ENCODE results near the gene NFYC. TPM values are rescaled to one million over a fixed set of nuclear protein-coding genes. Genes with fewer than 3 reads are reported as not detected.

The NFYC gene
- total RNA-seq, 4 donors from 2014 or later: 45.3 to 58.6 (median 57.4) TPM

- DNase-seq (no peak), ATAC-seq (no peak)
- no peaks in the 10 kb centered on the region for H3K9me3 ChIP-seq
- peaks cover 34 to 56% of the 10 kb centered on the region in 2 donors for H3K4me1 ChIP-seq
- H3K4me3 ChIP-seq: no peak overlapping the region
- in situ Hi-C loops (cut with MboI; ENCODE audit: low sequenced_read_pairs in 4 of 4): no loop called here
- TF ChIP-seq CTCF (IDR thresholded peaks at IDR 0.05 in 4 of 5, conservative IDR thresholded peaks at IDR 0.05 in 1 of 5): no peak
- TF ChIP-seq POLR2A (IDR thresholded peaks at IDR 0.05): no peak
- H3K36me3 ChIP-seq: peaks cover 0 to 57% of the 10 kb centered on the region in 2 donors
- intact Hi-C loops (cut with DNase I; ENCODE audit: low total_unique reads): no loop called here
- no peaks in the 10 kb centered on the region for H3K27me3 ChIP-seq
- H3K27ac ChIP-seq: peak overlapping the region; percentile 9 to 84 (median 61)
Measured at GRCh38 chr1:40756523-40756922, 65.0 kb downstream of the NFYC start.

GRCh38 chr1:40757084-40757483 lies 65.6 kb downstream of the NFYC start:
- in situ Hi-C loops (cut with MboI; ENCODE audit: low sequenced_read_pairs in 4 of 4) (no loop called here), intact Hi-C loops (cut with DNase I; ENCODE audit: low total_unique reads) (no loop called here)

GRCh38 chr1:40758004-40758403 lies 66.5 kb downstream of the NFYC start:
- H3K36me3 ChIP-seq: peaks cover 0 to 56% of the 10 kb centered on the region in 2 donors
- H3K27ac ChIP-seq: peak overlapping the region in 3 of 4 donors; percentile 49 to 73 (median 55)
- H3K4me3 ChIP-seq: no peak overlapping the region
- intact Hi-C loops (cut with DNase I; ENCODE audit: low total_unique reads) (no loop called here), in situ Hi-C loops (cut with MboI; ENCODE audit: low sequenced_read_pairs in 4 of 4) (no loop called here)
- peaks cover 46 to 60% of the 10 kb centered on the region in 2 donors for H3K4me1 ChIP-seq
- DNase-seq: no peak
- ATAC-seq: no peak
- no peaks in the 10 kb centered on the region for H3K9me3 ChIP-seq
- TF ChIP-seq CTCF (IDR thresholded peaks at IDR 0.05 in 4 of 5, conservative IDR thresholded peaks at IDR 0.05 in 1 of 5) (no peak), POLR2A (IDR thresholded peaks at IDR 0.05) (no peak)
- no peaks in the 10 kb centered on the region for H3K27me3 ChIP-seq

More at GRCh38 chr1:40757084-40757483, 65.6 kb downstream of the NFYC start:
- TF ChIP-seq POLR2A (IDR thresholded peaks at IDR 0.05): no peak
- no peak for TF ChIP-seq CTCF (IDR thresholded peaks at IDR 0.05 in 4 of 5, conservative IDR thresholded peaks at IDR 0.05 in 1 of 5)
- peaks cover 39 to 60% of the 10 kb centered on the region in 2 donors for H3K4me1 ChIP-seq
- H3K27ac ChIP-seq: peak overlapping the region; percentile 9 to 84 (median 61)
- H3K27me3 ChIP-seq: no peaks in the 10 kb centered on the region
- DNase-seq: no peak
- H3K9me3 ChIP-seq: no peaks in the 10 kb centered on the region
- peaks cover 0 to 57% of the 10 kb centered on the region in 2 donors for H3K36me3 ChIP-seq
- ATAC-seq: no peak
- no peak overlapping the region for H3K4me3 ChIP-seq

- intact Hi-C loops (cut with DNase I; ENCODE audit: low total_unique reads): no loop called here
- H3K9me3 ChIP-seq: no peaks in the 10 kb centered on the region
- H3K27ac ChIP-seq: peak overlapping the region in 3 of 4 donors; percentile 49 to 73 (median 55)
- peaks cover 0 to 53% of the 10 kb centered on the region in 2 donors for H3K36me3 ChIP-seq
- in situ Hi-C loops (cut with MboI; ENCODE audit: low sequenced_read_pairs in 4 of 4): no loop called here
- no peak overlapping the region for H3K4me3 ChIP-seq
- ATAC-seq (no peak), DNase-seq (no peak)
- no peaks in the 10 kb centered on the region for H3K27me3 ChIP-seq
- H3K4me1 ChIP-seq: peaks cover 51 to 60% of the 10 kb centered on the region in 2 donors
- TF ChIP-seq CTCF (IDR thresholded peaks at IDR 0.05 in 4 of 5, conservative IDR thresholded peaks at IDR 0.05 in 1 of 5): no peak
- TF ChIP-seq POLR2A (IDR thresholded peaks at IDR 0.05): no peak
Measured at GRCh38 chr1:40758578-40759343, 67.3 kb downstream of the NFYC start.
